ENCODE measurements around the gene CACNA1C.

Gene CACNA1C

DNA sequence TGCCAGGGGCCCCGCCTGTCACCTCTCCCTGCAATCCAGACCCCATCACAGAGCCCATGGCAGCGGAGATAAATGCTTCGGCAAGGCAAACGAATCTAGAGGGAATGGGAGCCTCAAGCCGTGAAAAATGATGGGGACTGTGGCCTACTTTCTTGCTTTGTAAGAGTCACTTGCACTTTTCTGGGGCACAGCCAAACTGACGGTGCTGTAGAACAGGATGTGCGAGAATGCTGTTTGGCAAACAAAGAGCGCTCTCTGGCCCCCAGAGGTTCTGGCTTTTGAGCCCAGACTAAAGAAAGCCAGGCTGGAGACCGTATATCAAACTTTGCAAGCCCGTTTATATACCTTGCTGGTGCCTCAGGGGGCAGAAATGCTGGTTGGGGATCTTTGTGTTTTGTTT is 108.7 kb downstream of the CACNA1C start:
- peaks cover under 1% of the 10 kb centered on the region for H3K9me3 ChIP-seq (ENCODE audit: severe bottlenecking)
- no peak overlapping the region for H3K4me3 ChIP-seq (ENCODE audit: low read depth, low read length)
- H3K27me3 ChIP-seq (ENCODE audit: insufficient read depth, low read depth, severe bottlenecking), result no peaks in the 10 kb centered on the region
- H3K36me3 ChIP-seq, result no peaks in the 10 kb centered on the region
- no peak overlapping the region for H3K27ac ChIP-seq
- DNase-seq, result no peak
- TF ChIP-seq, protein P1, sequence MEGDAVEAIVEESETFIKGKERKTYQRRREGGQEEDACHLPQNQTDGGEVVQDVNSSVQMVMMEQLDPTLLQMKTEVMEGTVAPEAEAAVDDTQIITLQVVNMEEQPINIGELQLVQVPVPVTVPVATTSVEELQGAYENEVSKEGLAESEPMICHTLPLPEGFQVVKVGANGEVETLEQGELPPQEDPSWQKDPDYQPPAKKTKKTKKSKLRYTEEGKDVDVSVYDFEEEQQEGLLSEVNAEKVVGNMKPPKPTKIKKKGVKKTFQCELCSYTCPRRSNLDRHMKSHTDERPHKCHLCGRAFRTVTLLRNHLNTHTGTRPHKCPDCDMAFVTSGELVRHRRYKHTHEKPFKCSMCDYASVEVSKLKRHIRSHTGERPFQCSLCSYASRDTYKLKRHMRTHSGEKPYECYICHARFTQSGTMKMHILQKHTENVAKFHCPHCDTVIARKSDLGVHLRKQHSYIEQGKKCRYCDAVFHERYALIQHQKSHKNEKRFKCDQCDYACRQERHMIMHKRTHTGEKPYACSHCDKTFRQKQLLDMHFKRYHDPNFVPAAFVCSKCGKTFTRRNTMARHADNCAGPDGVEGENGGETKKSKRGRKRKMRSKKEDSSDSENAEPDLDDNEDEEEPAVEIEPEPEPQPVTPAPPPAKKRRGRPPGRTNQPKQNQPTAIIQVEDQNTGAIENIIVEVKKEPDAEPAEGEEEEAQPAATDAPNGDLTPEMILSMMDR (IDR thresholded peaks at IDR 0.05; ENCODE audit: low read depth, low read length), result no peak

DNA sequence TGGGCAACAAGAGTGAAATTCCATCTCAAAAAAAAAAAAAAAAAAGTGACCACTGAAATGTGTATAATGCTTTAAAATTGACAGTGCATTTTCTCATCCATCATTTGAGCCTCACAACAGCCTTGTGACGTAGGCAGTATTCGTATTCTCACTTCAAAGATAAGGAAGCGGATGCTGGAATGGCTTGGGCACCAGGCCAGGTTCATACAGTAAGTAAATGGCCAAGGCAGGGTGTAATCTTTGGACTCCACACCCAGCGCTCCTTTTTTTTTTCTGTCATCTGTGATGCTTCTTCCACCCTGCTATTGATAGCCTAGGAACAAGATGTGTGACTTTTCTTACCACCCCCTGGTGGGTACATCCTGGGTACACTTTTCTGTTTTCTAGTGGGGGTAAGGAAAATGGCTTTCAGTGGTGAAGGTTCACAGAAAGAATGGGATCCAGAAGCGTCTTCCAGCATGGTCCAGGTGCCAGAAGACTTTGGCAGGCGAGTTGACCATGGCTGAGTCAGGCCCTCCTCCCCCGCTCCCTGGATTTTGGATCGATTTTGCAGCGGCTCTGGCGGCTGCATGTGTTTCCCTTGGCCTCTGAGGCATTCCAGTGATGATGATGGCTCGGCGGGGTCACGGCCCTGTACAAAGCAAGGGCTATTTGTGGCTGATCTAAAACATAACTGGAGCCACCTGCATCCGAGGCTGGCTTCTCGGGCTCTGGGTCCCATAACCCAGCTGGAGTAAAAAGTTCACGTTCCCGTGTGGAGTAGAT is 110.6 kb downstream of the CACNA1C start:
- Histone ChIP-seq H3K27ac (no peak overlapping the region), H3K9me3 (ENCODE audit: severe bottlenecking) (peaks cover 15% of the 10 kb centered on the region), H3K27me3 (ENCODE audit: insufficient read depth, low read depth, severe bottlenecking) (no peaks in the 10 kb centered on the region), H3K36me3 (no peaks in the 10 kb centered on the region), H3K4me3 (ENCODE audit: low read depth, low read length) (no peak overlapping the region)
- TF ChIP-seq, protein P1 (IDR thresholded peaks at IDR 0.05; ENCODE audit: low read depth, low read length), result no peak
- no peak for DNase-seq

GRCh38 chr12:2165021-2165420 is 112.2 kb downstream of the CACNA1C start:
- TF ChIP-seq, protein P1 (IDR thresholded peaks at IDR 0.05; ENCODE audit: low read depth, low read length), result no peak
- Histone ChIP-seq H3K36me3 (no peaks in the 10 kb centered on the region), H3K27ac (no peak overlapping the region), H3K4me3 (ENCODE audit: low read depth, low read length) (no peak overlapping the region), H3K27me3 (ENCODE audit: insufficient read depth, low read depth, severe bottlenecking) (no peaks in the 10 kb centered on the region), H3K9me3 (ENCODE audit: severe bottlenecking) (peaks cover 15% of the 10 kb centered on the region)
- DNase-seq, result no peak

DNA sequence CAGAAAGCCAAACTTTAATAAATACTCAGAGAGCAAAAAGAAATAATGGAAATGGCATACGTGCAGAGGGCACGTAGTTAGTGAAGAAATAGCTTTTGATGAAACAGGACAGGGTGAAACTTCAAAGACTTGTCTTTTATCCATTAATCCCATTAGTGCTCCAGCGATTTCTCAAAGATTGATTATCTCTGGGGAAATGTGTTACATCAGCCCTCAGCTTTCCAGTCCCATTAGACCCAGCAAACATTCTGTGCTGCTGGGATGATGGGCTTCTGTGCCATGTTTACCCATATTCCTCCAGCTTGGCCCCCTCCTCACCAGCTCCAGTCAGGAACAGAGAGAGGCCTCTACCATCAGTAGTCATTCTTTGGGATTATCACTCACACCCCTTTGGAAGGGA is 113.1 kb downstream of the CACNA1C start:
- Histone ChIP-seq H3K27me3 (ENCODE audit: insufficient read depth, low read depth, severe bottlenecking) (no peaks in the 10 kb centered on the region), H3K4me3 (ENCODE audit: low read depth, low read length) (no peak overlapping the region), H3K9me3 (ENCODE audit: severe bottlenecking) (peaks cover 15% of the 10 kb centered on the region), H3K36me3 (no peaks in the 10 kb centered on the region), H3K27ac (peak overlapping the region; percentile 22)
- TF ChIP-seq, protein P1 (IDR thresholded peaks at IDR 0.05; ENCODE audit: low read depth, low read length), result no peak
- DNase-seq, result no peak

- Histone ChIP-seq H3K27ac (no peak overlapping the region; the same call in 1 of the 2 replicates), H3K4me3 (ENCODE audit: low read depth, low read length) (no peak overlapping the region), H3K36me3 (no peaks in the 10 kb centered on the region), H3K27me3 (ENCODE audit: insufficient read depth, low read depth, severe bottlenecking) (no peaks in the 10 kb centered on the region), H3K9me3 (ENCODE audit: severe bottlenecking) (peaks cover 15% of the 10 kb centered on the region)
- TF ChIP-seq, protein P1 (IDR thresholded peaks at IDR 0.05; ENCODE audit: low read depth, low read length), result no peak
- DNase-seq, result no peak
Measured at GRCh38 chr12:2166696-2167095, 113.9 kb downstream of the CACNA1C start.

DNA sequence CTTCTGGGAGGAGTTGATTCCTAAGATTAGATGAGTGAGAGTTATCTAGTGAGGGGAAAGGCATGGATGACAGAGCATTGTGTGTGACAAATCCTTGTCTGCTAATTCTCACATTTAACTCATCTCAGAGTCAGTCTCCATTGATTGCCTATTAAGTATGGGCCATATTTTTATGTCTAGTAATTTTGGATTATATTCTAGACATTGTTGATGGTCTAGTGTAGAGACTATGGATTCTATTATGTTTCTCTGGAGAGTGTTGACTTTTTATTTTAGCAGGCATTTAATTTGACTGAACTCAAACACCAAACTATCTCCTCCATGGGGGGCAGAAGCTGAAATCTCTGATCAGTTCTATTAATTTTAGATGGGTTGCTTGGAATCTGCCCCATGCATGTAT is 114.4 kb downstream of the CACNA1C start:
- no peak for DNase-seq
- TF ChIP-seq, protein P1 (IDR thresholded peaks at IDR 0.05; ENCODE audit: low read depth, low read length), result no peak
- Histone ChIP-seq H3K27ac (no peak overlapping the region), H3K27me3 (ENCODE audit: insufficient read depth, low read depth, severe bottlenecking) (no peaks in the 10 kb centered on the region), H3K9me3 (ENCODE audit: severe bottlenecking) (peaks cover 15% of the 10 kb centered on the region), H3K36me3 (no peaks in the 10 kb centered on the region), H3K4me3 (ENCODE audit: low read depth, low read length) (no peak overlapping the region)
